DMS 273 (cell line): ENCODE results near the gene GRIN1.

Source experiments
- DNase-seq: peaks from one replicate; lab custom pipeline; 2025; ENCODE audit not compliant: unreplicated experiment; lab: John Stamatoyannopoulos, UW

The GRIN1 gene

DNA sequence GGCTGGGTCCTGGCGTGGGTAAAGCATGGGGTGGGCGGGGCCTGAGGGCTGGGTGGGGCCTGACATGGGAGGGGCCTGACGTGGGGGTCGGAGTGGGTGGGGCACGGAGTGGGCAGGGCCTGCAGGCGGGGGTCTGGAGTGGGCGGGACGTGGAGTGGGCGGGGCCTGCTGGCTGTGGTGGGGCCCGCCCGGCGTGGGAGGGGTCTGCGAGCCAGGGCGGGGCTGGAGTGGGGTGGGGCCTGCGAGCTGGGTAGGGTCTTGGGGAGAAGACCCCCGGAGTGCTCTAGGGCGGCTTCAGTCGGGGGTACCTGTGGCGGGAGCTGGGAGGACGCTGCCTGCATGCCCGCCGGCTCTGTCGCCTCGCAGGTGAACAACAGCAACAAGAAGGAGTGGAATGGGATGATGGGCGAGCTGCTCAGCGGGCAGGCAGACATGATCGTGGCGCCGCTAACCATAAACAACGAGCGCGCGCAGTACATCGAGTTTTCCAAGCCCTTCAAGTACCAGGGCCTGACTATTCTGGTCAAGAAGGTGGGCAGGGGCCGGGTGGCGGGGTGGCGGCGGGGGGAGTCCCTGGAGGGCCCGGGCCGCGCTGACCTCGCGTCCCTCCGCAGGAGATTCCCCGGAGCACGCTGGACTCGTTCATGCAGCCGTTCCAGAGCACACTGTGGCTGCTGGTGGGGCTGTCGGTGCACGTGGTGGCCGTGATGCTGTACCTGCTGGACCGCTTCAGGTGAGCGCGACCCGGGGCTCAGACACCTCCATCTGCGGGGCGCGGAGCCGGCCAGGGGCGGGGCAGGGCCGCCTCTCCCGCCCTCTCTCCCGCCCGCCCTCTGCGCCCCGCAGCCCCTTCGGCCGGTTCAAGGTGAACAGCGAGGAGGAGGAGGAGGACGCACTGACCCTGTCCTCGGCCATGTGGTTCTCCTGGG is 22.9 kb downstream of the GRIN1 start:
- DNase-seq: peak; percentile 65

DNA sequence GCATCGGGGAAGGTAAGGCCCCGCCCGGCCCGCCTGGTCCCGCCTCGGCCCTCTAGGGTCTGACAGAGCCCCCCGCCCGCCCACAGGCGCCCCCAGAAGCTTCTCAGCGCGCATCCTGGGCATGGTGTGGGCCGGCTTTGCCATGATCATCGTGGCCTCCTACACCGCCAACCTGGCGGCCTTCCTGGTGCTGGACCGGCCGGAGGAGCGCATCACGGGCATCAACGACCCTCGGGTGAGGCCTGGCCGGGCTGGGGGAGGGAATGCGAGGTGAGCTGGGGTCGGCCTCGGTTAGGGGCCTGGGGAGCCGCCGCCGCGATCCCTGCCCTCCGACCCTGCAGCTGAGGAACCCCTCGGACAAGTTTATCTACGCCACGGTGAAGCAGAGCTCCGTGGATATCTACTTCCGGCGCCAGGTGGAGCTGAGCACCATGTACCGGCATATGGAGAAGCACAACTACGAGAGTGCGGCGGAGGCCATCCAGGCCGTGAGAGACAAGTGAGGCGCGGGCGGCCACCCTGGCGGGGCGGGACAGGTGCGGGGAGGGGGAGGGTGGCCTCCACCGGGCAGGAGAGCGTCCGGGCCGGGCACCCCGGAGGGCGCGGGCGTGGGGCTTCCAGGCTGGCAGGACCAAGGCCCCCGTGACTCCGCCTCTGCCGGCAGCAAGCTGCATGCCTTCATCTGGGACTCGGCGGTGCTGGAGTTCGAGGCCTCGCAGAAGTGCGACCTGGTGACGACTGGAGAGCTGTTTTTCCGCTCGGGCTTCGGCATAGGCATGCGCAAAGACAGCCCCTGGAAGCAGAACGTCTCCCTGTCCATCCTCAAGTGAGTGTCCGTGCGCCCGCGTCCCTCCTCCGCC is 23.8 kb downstream of the GRIN1 start:
- DNase-seq: no peak

DNA sequence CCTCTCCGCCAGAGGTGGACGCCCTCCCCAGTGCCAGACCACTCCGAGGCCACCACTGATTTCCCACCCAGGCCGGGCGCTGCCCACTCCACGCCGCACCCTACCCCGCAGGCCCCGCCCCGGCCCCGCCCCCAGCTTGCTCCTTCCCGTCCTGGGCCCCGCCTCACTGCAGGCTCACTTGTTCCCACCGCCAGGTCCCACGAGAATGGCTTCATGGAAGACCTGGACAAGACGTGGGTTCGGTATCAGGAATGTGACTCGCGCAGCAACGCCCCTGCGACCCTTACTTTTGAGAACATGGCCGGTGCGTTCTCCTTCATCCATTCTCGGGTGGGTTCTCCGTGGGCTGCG is 24.4 kb downstream of the GRIN1 start:
- DNase-seq: no peak

DNA sequence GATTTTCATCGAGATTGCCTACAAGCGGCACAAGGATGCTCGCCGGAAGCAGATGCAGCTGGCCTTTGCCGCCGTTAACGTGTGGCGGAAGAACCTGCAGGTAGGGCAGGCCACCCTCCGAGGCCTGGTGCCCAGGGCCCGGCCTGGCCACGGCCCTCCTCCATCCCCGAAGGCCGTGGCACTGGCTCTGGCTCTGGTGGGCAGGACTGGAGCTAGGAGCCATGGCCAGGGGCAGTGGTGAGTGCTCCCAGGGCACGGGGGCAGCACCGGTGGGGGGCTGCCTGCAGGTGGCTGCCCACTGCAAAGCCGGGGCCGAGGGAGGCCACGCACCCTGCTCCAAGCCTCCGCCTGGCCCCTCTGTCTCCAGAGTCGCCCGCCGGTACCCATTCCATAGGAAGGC is 24.9 kb downstream of the GRIN1 start:
- DNase-seq: no peak

DNA sequence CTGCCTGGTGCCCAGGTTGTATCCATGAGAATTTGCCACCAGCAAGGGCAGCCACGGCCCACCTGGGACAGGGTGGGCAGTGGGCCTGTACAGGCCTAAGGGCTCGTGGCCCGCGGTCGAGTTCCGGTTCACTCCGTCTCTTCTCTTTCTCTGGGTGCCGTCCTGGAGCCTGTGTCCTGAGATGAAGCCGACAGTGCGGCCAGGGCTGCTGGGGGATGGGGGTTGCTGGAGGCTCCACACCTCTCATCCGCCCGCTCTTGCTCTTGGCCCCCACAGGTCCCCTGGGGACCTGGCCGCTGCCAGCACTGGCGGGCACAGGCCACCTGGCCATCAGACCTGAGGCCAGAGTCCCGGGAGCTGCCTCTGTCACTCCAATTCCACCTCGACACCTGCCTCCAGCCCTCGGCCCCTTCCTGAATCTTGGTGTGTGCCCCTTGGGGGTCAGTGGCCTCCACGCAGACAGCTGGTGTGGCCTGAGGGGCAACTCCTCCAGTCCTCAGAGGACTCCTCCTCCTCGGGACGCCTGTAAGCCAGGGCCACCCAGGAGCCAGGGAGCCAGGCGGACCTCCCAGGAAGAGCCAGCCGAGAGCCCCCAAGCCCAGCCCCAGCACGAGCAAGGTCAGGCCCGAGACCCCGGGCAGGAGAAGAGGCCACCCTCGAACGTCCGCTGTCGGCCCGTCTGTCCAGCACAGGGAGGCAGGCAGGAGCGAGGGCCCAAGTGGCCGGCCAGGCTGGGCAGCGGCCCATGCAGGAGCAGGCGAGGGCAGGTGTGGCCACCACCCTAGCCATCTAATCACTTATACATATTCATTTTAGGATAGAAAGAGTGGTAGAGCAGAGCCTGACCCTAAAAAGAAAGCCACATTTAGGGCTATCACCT is 25.7 kb downstream of the GRIN1 start:
- DNase-seq: no peak

DNA sequence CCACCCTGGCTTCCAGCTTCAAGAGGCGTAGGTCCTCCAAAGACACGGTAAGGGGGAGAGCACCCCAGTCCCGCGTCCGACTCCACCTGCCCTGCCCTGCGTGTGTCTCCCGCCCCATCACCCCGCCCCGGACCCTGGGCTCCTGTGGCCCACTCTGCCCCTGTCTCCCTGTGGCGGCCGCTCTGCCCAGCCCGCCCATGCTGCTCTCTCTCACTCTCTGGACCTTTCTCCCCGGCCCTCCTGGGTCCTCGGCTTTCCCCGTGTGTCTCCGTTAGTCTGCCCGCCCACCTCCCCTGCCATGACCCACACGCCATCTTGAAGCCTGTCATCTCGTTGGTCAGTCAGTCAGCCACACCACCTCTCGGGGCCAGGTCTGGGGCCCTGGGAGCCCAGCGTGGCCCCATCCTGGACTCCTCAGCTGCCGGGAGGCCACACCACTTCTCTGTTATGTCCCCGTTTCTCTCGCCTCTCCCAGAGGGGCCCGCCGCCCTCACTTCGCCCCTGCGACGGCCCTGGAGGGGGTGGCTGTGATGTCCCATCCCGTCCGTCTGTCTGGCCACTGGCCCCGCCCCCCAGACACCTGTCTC is 26.4 kb downstream of the GRIN1 start:
- DNase-seq: no peak

DNA sequence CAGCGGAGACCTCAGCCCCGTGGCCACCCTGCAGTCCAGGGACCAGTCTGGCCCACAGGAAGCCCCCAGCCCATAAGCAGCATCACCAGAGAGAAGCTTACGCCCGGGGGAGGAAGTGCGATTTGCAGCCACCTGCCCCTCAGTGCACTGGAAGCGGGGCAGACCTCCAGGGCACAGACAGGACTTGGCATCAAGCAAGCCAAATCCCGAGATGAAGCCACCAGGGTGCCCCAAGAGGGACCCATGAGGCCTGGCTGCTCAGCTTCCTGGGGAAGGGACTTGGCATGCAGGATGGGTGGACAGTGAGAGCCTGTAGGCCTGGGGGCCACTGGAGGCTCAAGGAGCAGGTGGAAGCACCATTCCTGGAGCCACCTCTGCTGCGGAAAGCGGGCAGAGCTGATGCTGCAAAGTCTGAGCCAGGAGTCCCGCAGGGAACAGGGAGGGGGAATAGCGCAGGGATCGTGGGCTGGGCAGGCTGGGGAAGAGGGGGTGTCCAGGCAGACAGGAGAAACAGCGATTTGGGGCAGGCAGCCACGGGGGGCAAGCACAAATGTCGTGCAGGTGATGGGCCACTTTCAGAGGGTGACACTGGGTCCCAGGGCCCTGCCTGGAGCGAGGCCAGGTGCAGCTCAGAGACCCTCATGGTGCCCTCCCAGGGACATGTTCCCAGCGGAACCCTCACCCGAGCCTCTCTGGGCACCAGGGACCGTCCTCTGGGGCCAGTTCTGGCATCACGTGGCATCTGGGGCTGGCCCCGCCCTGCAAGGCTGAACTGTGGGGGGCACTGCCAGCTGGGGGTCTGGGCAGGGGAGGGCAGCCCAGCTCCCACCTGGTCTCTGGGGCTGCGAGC is 27.7 kb downstream of the GRIN1 start:
- DNase-seq: no peak

DNA sequence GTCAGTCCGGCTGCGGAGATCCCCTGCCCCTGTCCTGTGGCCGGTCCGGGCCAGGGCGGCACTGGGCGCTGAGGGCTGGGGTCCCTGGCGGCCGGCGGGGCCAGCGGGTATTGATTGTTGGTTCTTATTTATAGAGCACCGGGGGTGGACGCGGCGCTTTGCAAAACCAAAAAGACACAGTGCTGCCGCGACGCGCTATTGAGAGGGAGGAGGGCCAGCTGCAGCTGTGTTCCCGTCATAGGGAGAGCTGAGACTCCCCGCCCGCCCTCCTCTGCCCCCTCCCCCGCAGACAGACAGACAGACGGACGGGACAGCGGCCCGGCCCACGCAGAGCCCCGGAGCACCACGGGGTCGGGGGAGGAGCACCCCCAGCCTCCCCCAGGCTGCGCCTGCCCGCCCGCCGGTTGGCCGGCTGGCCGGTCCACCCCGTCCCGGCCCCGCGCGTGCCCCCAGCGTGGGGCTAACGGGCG is 28.4 kb downstream of the GRIN1 start:
- DNase-seq: peak; percentile 56

DNA sequence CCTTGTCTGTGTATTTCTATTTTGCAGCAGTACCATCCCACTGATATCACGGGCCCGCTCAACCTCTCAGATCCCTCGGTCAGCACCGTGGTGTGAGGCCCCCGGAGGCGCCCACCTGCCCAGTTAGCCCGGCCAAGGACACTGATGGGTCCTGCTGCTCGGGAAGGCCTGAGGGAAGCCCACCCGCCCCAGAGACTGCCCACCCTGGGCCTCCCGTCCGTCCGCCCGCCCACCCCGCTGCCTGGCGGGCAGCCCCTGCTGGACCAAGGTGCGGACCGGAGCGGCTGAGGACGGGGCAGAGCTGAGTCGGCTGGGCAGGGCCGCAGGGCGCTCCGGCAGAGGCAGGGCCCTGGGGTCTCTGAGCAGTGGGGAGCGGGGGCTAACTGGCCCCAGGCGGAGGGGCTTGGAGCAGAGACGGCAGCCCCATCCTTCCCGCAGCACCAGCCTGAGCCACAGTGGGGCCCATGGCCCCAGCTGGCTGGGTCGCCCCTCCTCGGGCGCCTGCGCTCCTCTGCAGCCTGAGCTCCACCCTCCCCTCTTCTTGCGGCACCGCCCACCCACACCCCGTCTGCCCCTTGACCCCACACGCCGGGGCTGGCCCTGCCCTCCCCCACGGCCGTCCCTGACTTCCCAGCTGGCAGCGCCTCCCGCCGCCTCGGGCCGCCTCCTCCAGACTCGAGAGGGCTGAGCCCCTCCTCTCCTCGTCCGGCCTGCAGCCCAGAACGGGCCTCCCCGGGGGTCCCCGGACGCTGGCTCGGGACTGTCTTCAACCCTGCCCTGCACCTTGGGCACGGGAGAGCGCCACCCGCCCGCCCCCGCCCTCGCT is 29.0 kb downstream of the GRIN1 start:
- peak; percentile 63 for DNase-seq

DNA sequence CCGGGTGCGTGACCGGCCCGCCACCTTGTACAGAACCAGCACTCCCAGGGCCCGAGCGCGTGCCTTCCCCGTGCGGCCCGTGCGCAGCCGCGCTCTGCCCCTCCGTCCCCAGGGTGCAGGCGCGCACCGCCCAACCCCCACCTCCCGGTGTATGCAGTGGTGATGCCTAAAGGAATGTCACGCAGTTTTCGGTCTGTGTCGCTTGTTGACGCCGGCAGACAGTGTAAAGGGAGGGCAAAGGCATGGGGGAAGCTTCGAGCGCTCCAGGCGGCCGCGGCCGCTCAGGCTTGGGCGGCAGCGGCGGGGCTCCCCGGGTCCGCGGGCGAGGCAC is 29.6 kb downstream of the GRIN1 start:
- peak; percentile 70 for DNase-seq

DNA sequence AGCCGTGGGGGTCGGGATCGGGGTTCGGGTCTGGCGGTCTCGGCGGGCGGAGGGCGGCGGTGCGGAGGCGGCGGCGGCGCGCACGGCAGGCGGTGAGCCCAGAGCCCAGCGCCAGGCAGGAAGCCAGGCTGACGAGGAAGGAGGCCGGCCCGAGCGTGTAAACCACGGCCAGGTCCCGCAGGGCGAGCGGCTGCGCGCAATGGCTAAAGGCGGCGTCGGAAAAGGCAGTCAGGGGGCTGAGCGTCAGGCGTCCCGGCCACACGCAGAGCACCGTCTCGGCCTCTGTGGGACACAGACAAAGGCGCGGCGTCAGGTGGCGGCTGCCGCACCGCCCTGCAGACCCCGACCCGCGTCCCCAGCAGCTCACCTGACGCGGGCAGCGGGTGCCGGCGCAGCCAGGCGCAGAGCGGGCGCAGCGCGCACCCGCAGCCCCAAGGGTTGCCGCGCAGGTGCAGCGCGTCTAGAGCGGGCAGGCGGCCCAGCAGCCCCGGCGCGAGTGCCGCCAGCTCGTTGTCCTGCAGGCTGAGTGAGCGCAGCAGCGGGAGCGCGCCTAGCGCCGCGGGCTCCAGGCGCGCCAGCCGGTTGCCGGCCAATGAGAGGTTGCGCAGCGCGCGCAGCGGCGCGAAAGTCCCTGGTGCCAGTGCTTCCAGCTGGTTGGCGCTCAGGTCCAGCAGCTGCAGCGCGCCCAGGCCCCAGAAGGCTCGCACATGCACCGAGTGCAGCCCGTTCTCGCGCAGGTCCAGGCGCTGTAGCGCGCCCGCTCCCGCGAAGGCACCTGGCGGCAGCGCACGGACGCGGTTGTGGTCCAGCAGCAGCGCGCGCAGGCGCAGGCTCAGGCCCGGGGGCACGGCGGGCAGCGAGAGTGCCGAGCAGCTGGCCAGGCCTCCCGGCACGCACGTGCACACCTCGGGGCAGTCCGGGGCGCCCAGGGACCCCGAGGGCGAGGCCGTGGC is 30.2 kb downstream of the GRIN1 start:
- DNase-seq: peak; percentile 93

DNA sequence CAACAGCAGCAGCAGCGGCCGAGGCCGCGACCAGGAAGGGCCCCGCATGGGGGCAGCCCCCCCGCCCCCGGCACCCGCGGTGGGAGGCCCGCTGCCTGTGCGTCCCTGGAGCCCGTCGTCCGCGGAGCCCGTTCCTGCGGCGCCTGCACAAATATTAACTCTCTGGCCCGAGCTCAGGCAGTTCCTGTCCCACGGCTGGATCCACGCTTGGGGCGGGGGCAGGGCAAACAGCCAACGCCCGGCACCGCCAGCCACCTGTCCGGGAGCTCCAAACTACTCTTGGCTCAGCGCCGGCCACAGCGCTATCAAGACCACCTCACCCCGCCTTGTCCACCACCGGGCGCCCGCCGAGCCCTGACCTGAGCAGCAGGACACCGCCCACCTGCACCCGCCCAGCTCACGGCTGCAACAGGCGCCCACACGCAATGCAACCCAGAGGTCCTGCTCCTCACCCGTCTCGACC is 31.0 kb downstream of the GRIN1 start, which contains the start of gene LRRC26:
Gene LRRC26 (minus strand): TSS at position 156 of the 463 bp plus-strand sequence. CDS start 108 bp downstream, at position 48.
- DNase-seq: peak; percentile 66

DNA sequence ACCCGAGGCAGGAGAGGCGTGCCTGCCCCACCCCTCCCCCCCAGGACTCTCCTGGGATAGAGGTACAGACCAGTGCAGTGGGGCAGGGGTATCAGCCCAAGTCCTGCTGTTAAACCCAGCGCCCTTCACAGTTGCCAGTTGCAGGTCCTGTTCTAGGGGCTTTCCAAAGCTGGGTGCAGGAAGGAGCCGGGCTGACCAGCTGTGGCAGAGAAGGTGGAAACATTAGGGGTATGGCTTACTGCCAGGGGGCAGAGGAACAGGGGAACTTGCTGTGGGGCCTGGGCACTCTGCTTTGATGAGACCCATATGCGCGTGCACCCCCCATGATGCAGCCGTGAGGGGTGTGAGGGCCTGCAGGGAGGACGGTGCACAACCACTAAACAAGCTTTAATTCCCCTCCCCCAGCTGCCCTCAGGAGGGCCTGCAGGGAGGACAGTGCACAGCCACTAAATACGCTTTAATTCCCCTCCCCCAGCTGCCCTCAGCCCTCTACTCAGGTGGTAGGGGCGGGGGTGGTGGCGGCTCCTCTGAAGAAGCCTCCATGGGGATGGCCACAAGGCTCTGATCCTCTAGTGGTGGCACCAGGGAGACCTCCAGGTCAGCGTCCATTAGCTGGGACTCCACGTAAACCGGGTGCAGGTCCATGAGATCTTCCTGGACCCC is 31.7 kb downstream of the GRIN1 start:
- peak; percentile 45 for DNase-seq

DNA sequence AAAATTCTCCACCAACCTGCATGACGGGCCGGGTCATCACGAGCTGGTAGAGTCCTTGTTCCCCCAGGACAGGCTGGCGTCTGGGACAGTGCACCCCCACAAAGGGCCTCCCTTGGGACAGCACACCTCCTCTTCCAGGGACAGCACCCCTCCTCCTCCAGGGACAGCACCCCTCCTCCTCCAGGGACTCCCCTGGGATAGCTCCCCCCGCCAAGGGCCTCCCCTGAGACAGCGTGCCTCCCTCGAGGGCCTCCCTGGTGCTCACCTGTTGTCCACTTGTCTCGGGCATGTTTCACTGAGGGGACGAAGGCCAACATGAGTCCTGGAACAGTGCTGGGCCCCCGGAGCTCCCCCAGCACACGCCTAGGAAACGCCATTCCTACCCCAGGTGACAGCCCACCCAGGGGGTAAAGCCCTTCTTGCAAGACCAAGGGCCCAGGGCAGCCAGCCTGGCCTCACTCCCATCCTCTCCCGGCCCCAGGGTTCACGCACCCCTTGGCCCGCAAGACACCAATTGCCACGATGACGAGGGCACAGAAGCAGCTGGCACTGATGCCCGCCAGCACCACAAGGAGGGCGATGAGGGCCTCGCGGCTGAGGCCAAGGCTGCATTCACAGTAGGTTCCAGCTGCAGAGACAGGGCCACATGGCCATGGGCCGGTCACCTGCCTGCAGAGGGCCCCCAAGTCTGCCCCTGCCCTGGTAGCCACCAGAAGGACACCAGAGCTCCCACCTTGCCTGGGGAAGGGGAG is 32.4 kb downstream of the GRIN1 start:
- no peak for DNase-seq

DNA sequence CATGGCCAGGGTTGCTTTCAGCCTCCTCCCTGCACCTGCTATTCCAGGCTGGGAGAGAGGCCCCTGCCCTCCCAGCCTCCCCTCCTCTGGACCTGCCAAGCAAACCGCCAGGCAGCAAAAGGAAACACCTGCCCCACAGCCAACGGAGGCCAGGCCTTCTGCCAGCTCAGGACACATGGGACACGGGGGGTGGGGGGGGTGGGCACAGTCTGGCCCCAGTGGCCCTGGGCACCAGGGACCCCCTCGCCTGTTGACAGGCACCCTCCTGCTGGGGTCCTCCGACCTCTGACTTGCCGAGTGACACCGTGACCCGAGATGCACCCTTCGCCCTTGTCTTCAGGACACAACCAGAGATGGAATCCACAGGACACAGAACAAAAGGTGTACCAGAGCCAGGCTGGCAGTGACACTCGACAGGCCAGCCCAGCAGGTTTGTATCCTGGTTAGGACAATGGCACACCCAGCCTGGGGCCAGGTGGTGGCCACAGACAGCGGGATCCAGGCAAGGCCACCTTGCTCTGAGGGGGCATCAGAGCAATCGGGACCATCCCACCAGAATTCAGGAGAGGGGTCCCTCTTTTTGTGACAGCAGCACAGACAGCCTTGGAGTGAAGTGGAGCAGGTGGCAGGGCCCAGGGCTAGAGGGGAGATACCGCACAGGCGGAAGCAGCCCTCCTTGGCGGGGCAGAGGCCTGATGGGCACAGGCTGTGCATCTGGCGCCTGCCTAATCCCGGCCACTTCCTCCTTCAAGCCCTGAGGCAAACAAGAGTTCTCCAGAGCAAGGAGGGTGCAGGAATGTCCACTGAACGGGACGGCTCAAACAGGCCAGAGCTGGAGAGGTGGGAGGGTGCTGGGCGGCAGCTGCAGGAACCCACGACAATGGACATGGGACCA is 34.2 kb downstream of the GRIN1 start:
- peak; percentile 66 for DNase-seq
